Muscle of leg (tissue), 11 donors: ENCODE results near the gene TMEM169. TPM values are rescaled to one million over a fixed set of nuclear protein-coding genes. Genes with fewer than 3 reads are reported as not detected.

Experiments
- DNase-seq: peaks from one replicate; pipeline ENCODE4 v3.0.0; 2013
- H3K27ac ChIP-seq: one replicate; pipeline ENCODE4 v1.5.1; 2013; ENCODE audit warnings: mild to moderate bottlenecking, low read length, control low read depth
- H3K27me3 ChIP-seq: one replicate; pipeline ENCODE4 v1.6.1; 2013; ENCODE audit warnings: low read length; ENCODE audit not compliant: control insufficient read depth, insufficient read depth
- H3K36me3 ChIP-seq: one replicate; pipeline ENCODE4 v1.6.1; 2013; ENCODE audit warnings: low read length; ENCODE audit not compliant: control insufficient read depth, insufficient read depth
- H3K4me1 ChIP-seq: one replicate; pipeline ENCODE4 v1.6.1; 2013; ENCODE audit warnings: low read length; ENCODE audit not compliant: control insufficient read depth, insufficient read depth
- H3K4me3 ChIP-seq: one replicate; pipeline ENCODE4 v1.5.1; 2013; ENCODE audit warnings: low read length, control low read depth
- H3K9me3 ChIP-seq: replicated peaks from 2 replicates; pipeline ENCODE4 v1.6.1; 2013; ENCODE audit warnings: low read depth, low read length; ENCODE audit not compliant: control insufficient read depth
- WGBS: methylation state at CpG from one replicate; pipeline ENCODE4 v1.1.5; 2013; ENCODE audit warnings: missing lambda C conversion rate; ENCODE audit not compliant: insufficient coverage; 5-methylcytosine and 5-hydroxymethylcytosine counted together
- polyA plus RNA-seq, 8 donors: library from polyadenylated mRNA; unstranded; fragments of 120-200 nt; gene quantifications; one replicate each; pipeline versions ENCODE4 v1.2.1 to v1.2.3, GENCODE V29; 2013; ENCODE audit warnings: inconsistent platforms in 1 of 8, low replicate concordance in 1 of 8; ENCODE audit not compliant: insufficient read length in 8 of 8, insufficient read depth in 1 of 8
- total RNA-seq: library from RNA; stranded (reverse); fragments of 120-200 nt; gene quantifications from one replicate; pipeline ENCODE4 v1.2.4, GENCODE V29; 2013

TMEM169 gene
- total and polyA plus RNA-seq, 9 donors = 2.8 to 5.9 (median 3.9) TPM

DNA sequence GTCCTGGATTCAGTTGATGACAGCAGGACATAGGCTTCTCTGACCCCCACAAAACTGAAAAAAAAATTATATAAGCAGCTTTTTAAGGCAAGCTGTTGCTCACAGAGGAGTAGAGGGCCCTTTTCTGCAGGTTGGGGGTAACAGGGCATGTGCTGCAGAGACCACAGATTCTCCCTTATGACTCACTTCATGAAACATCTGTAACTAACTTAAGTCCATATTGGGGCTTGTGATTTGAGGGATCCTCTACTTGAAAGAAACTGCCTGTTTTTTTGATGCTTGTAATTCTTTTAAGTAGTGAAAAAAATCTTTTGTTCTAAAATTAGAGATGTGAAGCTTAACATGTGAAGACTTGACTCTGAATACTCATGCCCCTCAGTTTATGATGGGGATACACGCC is 60.8 kb downstream of the TMEM169 start:
- peaks cover 68% of the 10 kb centered on the region for H3K36me3 ChIP-seq
- WGBS = no CpG with 5 or more reads among the region's 1 CpG
- H3K4me3 ChIP-seq = no peak overlapping the region
- no peaks in the 10 kb centered on the region for H3K9me3 ChIP-seq
- H3K27me3 ChIP-seq = no peaks in the 10 kb centered on the region
- no peaks in the 10 kb centered on the region for H3K4me1 ChIP-seq
- no peak overlapping the region for H3K27ac ChIP-seq
- no peak for DNase-seq

DNA sequence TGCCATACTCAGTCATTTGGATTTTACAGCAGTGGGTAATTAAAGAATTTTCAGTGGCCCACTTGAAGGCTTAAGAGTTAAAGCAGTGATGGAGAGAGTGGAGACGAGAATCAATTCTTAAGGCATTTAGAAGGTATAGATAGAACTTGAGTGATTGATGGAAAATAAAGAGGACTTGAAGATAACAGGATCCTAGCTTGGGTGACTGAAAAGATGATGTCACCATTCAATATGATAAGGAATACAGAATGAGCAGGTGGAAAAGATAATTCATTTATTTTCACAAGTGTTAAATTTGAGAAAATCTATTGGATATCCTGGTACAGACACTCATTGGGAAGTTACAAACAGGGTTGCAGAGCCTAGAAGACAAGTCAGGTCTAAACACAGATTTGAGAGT is 62.7 kb downstream of the TMEM169 start:
- no peak overlapping the region for H3K4me3 ChIP-seq
- no peak overlapping the region for H3K27ac ChIP-seq
- peaks cover 60% of the 10 kb centered on the region for H3K36me3 ChIP-seq
- H3K27me3 ChIP-seq = no peaks in the 10 kb centered on the region
- H3K9me3 ChIP-seq = no peaks in the 10 kb centered on the region
- no peaks in the 10 kb centered on the region for H3K4me1 ChIP-seq
- DNase-seq = no peak
- 100% methylated on average over 1 of the region's 1 CpG for WGBS

DNA sequence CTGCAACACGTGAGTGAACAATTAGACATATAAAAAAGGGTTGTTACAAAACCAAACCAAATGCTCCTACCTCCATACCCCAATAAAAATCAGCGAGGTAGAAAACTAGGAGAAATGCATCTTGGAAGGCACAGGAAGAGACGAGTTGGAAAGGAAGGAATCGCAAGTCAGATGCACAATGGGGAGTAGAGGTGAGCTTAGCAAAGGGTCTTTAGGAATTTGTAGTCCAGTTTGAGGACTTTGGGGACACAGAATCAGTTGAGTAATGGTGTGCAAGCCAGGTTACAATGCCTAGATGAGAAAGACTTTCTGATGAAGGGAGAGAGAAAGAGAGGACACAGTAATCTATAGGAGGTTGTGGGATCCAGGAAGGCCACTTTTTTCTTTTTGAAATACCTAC is 63.1 kb downstream of the TMEM169 start:
- H3K27me3 ChIP-seq = no peaks in the 10 kb centered on the region
- H3K27ac ChIP-seq = no peak overlapping the region
- WGBS = 100% methylated on average over 2 of the region's 4 CpGs
- H3K4me1 ChIP-seq = no peaks in the 10 kb centered on the region
- peaks cover 61% of the 10 kb centered on the region for H3K36me3 ChIP-seq
- DNase-seq = no peak
- no peak overlapping the region for H3K4me3 ChIP-seq
- H3K9me3 ChIP-seq = no peaks in the 10 kb centered on the region

DNA sequence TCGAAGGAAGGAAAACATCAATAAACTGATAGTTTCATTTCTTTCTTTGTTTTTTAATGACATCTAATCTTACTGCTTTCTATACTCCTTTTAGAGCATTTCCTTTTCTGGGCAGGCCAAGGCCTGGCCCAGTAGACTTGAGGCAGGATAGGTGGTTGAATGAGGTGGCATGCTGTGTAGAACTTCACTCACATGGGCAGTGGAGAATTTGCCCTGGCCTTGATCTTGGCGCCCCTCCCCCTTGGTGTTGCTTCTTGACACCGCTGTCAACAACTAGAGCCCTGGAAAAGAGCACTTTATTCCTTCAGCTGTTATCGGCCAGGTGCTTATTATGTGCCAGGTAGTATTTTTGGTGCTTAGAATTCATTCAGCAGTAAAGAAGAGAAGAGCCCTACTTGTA is 64.9 kb downstream of the TMEM169 start:
- no peak overlapping the region for H3K4me3 ChIP-seq
- H3K27ac ChIP-seq = no peak overlapping the region
- no peaks in the 10 kb centered on the region for H3K4me1 ChIP-seq
- no peaks in the 10 kb centered on the region for H3K27me3 ChIP-seq
- WGBS = no CpG with 5 or more reads among the region's 4 CpGs
- no peaks in the 10 kb centered on the region for H3K9me3 ChIP-seq
- H3K36me3 ChIP-seq = peaks cover 59% of the 10 kb centered on the region
- DNase-seq = no peak

DNA sequence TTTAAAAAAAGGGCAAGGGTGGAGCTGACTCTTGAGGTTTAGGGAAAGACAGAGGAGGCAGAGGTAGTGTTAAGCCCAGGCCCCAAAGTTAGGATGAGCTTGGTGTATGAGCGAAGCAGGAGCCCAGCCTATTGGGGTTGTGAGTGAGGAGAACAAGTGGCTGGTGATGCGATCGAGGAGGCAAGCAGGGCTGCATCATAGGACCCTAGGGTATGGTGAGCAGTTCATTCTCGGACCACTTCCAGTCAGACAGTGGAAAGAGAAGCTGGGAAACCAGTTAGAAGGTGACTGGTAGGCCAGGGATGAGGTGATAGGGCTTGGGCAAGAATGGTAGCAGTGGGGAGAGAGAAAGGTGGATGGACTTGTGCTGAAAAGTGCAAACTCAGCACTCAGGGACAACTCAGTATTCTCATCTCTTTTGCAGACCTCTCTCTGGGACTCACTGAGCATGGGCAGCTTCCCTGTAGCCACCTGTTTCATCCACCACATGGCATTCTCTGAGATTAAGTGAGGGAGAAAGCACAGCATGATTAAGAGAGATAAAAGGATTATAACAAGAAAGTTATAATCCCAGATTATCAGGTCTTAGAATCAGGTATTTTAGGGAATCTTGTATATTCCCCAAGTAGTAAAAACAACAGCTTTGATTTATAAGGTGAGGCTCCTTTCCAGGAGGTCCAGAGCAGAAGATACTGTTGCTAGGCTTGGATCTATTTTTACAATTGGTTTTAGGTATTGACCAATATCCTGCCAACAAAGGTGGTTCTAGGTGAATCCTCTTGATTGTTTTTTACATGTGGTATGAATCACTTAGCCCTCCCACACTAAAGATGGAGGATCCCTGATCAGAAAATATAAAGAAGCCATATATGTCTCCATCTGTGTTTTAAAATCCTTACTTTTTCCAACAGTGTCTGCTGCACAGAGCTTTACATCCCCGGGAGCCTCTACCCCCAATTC is 65.7 kb downstream of the TMEM169 start:
- Histone ChIP-seq H3K27me3 (no peaks in the 10 kb centered on the region), H3K4me1 (no peaks in the 10 kb centered on the region), H3K36me3 (peaks cover 60% of the 10 kb centered on the region), H3K9me3 (no peaks in the 10 kb centered on the region), H3K27ac (no peak overlapping the region), H3K4me3 (no peak overlapping the region)
- WGBS = 94% methylated on average over 5 of the region's 5 CpGs
- no peak for DNase-seq

DNA sequence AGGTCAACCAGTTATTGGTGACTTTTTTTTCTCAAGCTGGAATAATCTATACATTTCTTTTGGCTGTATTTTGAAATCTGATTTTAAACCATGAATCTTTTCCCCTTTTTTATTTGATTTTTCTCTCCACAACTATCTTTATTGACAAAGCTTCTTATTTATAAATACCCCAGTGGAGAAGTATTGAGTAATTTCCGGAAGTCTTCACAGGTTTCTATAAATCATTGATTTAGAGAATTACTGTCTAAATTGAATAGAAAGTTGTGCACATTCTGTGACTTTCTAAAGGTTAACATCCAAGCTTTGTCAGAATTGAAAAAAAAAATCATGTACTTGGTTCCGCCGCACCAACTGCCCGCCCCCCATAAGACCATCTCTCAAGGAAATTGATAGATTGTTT is 67.3 kb downstream of the TMEM169 start:
- Histone ChIP-seq H3K36me3 (peaks cover 63% of the 10 kb centered on the region), H3K27me3 (no peaks in the 10 kb centered on the region), H3K27ac (no peak overlapping the region), H3K4me3 (no peak overlapping the region), H3K9me3 (no peaks in the 10 kb centered on the region), H3K4me1 (no peaks in the 10 kb centered on the region)
- no CpG with 5 or more reads among the region's 4 CpGs for WGBS
- no peak for DNase-seq

DNA sequence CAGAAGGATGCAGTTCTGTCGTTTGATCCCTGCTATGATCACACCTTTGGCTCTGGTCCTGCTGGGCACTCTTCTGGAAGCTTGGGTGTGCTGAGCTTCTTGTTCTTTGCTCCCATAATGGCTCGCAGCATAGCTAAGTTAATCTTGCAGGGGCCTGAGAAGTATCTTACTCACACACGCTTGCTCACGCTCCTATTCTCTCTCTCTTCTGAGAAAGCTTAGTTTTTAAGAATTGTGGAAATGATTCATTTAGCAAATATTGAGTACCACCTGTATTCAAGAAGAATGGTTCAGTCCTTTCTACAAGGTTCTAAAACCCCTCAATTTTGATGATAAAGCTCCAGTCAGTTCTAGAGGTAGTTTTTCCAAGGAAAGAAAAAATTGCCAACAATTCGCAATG is 68.0 kb downstream of the TMEM169 start:
- H3K4me3 ChIP-seq = no peak overlapping the region
- peaks cover 61% of the 10 kb centered on the region for H3K36me3 ChIP-seq
- H3K9me3 ChIP-seq = no peaks in the 10 kb centered on the region
- H3K4me1 ChIP-seq = no peaks in the 10 kb centered on the region
- no peak for DNase-seq
- H3K27me3 ChIP-seq = no peaks in the 10 kb centered on the region
- H3K27ac ChIP-seq = no peak overlapping the region
- WGBS = 38% methylated on average over 1 of the region's 5 CpGs

DNA sequence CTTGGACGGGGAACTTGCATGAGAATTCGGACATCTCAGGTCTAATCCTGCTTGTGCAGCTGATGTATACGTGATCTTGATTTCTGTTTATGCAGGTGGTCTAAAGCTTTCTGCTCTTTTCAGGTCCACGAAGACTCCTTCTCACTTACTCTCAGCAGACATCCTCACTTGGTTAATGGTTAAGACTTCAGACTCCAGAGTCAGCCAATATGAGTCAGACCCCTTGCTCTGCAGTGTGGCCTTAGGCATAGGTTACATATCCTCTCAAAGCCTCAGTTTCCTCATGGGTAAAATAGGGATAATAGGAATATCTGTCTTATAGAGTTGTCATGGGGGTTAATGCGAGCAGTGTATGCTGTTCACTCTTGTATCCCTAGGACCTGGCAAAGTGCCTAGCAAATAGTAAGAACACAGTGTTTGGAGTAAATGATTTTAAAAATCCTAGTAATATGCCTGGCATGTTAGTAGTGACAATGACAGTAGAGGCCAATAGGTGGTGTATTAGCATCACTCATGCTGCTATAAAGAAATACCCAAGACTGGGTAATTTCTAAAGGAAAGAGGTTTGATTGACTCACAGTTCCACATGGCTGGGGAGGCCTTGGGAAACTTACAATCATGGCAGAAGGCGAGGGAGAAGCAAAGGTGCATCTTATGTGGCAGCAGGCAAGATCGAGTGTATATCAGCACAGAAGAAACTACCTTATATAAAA is 69.8 kb downstream of the TMEM169 start:
- 83% methylated on average over 4 of the region's 7 CpGs for WGBS
- DNase-seq = no peak
- Histone ChIP-seq H3K36me3 (peaks cover 65% of the 10 kb centered on the region), H3K4me3 (no peak overlapping the region), H3K9me3 (no peaks in the 10 kb centered on the region), H3K27ac (no peak overlapping the region), H3K27me3 (no peaks in the 10 kb centered on the region), H3K4me1 (no peaks in the 10 kb centered on the region)
